GM18517 (cell line): Measurements from ENCODE around the gene DAD1.
"Not testable (repeated sequence)": the region's sequence is repeated elsewhere in the genome, so short reads cannot be mapped to it uniquely, and the experiment has no call there.

Experiments
- ATAC-seq: cut with Tn5 transposase; IDR thresholded peaks from one replicate; pipeline ENCODE4 v1.9.1; 2021; ENCODE audit warnings: mild to moderate bottlenecking, moderate library complexity; ENCODE audit not compliant: unreplicated experiment

DAD1 gene

DNA sequence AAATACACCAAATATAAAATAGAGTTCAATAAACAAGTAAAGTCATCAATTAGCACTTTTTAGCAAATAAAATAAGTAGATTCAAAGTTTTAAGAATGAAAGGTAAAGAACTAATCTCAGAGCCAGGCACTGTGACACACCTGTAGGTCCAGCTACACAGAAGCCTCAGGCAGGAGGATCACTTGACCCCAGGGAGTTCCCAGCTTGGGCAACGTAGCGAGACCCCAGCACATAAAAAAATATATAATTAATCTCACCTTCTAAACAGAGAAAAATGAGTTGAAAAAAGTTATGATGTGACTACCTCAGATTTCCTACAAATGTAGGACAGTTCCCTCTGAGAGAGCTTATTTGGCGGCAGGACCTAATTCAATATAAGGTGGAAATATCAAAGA, 19.3 kb downstream of the DAD1 start:
- ATAC-seq = no peak

DNA sequence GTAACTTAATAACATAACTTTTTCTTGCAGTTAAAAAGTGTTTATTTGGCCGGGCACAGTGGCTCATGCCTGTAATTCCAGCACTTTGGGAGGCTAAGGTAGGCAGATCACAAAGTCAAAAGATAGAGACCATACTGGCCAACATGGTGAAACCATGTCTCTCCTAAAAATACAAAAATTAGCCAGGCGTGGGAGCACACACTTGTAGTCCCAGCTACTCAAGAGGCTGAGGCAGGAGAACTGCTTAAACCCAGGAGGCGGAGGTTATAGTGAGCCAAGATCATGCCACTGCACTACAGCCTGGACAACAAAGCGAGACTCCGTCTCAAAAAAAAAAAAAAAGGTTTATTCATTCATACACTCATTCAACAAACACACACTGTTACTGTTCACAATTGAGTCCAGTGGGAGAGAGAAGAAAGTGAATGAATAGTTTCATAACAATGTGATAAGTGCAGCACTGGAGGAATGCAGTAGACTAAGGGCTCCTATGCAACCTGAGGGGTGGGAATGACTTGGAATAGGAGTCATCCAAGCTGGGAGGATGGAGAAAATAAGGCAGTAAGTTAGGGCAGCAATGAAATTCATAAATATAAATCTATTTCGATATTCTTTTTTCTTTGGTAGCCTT, 19.8 kb downstream of the DAD1 start:
- ATAC-seq = no peak

DNA sequence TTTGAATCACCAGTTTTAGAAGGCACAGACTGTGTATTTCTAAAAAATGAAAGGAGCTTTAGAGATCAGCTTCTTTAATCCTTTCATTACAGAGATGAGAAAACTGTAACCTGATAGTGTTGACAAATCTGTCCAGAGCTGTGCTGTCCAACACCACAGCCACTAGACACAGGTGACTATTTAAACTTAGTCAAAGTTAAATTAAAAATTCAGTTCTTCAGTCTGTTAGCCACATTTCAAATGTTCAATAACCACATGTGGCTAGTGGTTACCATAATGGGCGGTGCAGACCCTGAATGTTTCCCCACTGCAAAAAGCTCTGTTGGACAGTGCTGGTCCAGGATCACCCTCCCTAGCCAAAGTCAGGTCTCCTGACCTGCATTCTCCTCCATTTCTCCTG, 21.6 kb downstream of the DAD1 start:
- ATAC-seq = no peak

DNA sequence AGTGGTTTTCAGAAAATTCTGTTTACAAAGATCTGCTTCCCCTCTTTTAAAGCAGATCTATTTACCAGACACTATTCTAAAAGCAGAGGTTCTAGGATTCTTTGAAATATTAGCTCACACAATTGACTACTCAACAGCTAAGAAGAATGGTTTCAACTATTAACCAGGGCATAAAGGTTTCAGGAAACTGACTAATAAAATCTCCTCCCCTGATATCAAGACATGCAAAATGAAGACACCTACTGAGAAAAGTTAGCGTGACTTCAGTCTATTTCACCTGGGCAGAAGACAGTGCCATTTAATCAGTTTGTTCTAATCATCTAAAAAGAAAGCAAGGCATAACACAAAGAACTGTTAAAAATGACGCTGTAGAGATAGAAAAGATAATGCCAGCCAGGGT, 22.2 kb downstream of the DAD1 start:
- ATAC-seq = no peak

DNA sequence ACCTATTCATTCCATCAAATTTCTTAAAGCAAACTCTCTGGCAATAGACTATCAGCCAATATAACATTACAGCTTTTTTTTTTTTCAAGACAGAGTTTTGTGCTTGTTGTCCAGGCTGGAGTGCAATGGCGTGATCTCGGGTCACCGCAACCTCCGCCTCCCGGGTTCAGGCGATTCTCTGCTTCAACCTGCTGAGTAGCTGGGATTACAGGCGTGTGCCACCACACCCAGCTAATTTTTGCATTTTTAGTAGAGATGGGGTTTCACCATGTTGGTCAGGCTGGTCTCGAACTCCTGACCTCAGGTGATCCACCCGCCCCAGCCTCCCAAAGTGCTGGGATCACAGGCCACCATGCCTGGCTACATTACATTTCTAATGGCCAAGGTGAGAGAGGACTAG, 22.8 kb downstream of the DAD1 start:
- not testable (repeated sequence) for ATAC-seq

DNA sequence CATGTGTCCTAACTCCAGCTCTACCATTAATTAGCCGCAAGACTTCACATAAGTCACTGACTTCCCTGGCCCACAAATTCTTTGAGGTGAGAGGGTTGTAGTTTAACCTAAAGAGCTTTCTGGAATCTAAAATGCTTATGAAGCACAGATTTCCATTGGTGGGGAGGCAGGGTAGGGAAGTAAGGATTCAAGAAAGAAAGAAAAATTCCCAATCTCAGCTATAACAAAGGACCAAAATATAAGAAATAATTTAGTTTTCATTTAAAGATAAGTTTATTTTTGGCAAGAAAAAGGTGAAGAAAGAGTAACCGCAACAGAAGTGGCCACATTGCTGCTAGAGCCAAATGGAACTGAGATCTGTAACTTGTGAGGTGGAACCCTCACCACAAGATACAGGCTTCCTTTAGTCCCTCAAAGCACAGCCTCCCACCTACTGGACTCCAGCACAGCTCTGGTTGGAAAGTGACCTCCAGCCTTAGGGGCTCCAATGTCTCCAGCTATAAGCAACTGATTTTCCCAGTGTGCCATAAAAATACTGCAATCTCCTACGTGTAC, 23.6 kb downstream of the DAD1 start:
- ATAC-seq = peak; percentile 28

DNA sequence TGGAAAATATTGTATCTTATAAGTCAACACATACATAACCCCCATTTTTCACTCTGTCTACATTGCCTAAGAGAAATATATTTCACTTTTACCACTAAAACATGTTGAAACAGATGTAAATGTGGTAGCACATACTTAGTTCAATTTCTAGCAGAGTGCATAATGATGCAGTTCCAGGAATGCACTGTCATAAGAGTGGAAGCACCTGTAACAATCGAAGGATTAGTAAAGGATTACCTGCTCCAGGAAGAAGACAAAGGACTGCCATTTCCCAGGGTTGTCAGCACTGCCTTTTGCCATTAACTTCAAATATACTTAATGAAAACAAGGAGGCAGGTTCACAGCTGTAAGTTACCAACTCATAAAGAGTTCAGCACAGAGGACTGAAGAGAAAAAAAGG, 24.6 kb downstream of the DAD1 start:
- no peak for ATAC-seq

DNA sequence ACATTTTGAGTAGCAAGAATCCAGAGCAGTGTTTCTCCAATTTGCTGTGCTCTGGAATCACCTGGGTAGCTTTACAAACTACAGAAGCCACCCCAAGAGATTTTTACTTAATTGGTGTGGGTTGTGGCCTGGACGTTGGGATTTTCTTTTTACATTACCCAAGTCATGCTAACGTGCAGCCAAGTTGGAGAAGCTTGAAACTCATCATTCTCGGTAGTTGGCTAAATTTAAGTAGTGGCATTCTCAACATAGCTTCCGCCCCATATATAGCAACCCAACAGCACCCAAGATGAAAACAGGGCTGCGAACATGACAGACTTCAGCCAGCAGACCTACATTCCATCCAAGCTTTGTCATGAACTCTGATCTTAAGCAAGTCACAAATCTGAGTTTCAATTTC, 25.0 kb downstream of the DAD1 start:
- peak; percentile 30 for ATAC-seq

DNA sequence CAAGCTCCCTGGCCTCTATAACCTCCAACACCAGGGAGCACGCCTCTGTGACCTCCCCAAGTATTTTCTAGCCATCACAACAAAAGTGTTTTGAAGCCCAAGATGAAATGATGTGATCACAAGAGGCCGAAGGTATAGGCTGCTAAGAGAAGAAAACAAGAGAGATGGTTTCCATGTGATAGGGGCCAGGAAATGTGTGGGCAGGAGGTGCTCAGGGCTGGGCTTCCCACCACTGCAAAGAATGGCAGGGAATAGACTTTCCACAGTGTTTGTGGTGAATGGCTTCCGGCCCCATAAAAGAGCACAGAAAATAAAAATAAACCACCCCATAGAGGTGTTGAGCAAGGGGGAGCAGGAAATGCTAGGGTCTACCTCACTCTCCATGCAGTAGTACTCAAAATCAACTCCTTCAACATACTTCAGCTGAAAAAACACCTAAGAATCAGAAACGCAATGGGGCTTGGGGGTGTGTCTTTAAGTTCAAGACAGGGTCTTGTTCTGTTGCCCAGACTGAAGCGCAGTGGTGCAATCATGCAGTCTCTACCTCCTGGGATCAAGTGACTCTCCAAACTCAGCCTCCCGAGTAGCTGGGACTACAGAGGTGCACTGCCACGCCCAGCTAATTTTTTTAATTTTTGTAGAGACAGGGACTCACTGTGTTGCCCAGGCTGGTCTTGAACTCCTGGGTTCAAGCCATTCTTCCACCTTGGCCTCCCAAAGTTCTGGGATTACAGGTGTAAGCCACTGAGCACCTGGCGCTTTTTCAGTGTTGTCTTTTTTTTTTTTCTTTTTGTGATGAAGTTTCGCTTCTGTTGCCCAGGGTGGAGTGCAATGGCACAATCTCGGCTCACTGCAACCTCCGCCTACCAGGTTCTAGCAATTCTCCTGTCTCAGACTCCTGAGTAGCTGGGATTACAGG, 27.1 kb downstream of the DAD1 start:
- peak; percentile 27 for ATAC-seq

DNA sequence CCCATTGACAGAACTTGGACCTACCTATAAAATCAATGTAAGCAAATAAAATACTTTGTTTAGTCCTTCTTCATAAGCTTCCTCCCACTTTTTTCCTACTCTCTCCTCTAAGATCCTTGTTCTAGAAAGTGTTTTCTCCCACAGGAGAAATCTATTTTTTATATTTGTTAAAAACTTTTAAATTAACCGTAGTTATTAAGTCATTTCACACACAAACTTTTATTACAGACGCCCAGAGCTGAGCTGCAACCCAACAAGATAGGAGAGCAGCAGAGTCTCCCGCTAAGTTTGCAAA, 27.7 kb downstream of the DAD1 start:
- ATAC-seq = no peak

DNA sequence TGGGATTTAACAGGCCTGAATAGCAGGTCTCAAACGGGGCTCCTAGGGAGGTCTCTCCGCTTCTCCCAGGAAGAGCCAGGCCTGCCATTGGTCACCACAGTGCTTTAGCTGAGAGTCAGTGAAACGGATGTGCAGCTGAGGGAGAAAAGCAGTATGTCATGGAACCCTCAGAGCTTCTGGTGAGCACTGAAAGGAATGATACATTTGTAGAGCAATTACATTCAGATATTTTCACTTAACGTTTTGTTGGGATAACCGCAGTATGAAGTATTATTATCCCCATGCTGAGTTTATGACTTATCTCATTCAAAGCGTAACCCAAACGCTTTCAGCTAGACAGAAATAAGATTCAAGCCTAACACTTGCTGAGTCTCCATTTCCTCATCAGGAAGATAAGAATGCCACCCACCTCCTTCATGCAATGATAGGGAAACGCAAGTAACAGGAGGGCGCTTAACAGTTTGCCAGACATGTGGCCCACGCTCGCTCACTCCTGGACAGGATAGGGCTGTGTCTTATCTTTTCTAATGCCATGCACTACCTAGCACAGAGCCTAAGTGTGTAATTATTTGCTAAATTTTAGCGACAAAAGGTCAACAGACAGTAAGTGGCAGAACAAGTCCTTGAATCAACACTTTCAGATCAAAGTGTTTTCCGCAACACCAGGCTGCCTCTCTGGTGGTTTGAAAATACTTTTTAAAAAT, 28.2 kb downstream of the DAD1 start:
- no peak for ATAC-seq

DNA sequence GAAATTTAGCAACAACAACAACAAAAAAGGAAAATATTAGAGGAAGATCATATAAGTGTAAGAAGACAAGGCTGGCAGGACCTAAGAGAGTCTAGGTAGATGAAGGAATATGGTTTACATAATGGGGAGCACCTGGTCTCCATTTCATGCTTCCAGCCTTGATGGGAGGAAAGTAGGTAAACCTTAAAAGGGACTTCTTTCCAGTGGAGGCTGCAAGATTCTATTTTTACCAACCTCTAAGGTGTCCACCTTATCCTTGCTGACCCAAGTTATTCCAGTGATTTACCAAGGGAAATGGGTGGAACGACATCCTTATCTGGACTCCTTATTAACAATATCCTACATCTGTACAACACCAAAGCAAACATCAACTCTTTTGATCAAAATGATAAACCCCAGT, 30.0 kb downstream of the DAD1 start:
- no peak for ATAC-seq

DNA sequence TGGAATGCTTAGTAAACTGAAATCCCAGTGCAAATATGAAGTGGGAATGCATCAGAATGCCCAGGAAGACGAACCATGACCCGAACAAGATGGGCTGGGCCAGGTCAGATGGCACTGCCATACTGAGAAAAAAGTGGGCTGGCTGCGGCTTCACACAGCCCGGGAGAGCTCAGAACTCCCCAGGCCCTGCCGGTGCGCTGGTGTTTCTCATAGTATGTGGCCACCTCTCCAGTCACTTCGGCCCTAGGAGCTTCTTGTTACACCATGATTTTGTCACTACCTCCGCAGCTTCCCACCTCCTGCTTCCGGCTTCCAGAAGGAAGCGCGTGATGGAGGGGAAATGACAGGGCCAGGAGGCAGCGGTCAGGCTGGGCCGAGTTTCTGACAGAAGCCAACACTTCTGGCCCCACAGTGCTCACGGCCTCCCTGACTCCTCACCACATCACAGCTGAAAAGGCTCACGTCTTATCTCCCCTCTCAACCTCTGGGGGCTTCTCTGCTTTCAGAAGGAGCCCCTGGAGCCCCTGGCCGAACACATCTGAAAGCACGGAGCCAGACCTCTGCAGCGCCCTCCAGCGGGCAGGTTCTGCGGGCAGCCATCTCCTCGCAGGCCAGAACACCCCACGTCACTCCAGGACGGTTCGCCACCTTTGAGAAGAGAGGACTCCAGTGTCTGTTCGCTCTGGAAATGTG, 30.7 kb downstream of the DAD1 start:
- ATAC-seq = no peak

DNA sequence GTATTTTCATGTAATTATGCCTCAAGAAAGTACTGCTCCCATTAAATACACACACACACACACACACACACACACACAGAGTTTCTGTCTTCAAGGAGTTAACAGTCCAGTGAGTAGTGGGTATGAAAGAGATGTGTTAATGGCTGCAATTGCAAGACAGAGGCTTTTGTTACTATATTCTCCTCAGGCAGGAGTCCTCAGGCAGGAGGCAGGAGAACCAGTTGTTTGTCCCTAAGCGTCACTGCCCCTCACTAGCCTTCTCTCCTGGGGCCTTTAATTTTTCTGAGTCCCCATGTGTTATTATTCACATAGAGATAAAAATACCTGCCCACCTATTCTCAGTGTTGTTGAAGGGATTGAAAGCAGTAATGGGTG, 31.2 kb downstream of the DAD1 start:
- ATAC-seq = no peak

DNA sequence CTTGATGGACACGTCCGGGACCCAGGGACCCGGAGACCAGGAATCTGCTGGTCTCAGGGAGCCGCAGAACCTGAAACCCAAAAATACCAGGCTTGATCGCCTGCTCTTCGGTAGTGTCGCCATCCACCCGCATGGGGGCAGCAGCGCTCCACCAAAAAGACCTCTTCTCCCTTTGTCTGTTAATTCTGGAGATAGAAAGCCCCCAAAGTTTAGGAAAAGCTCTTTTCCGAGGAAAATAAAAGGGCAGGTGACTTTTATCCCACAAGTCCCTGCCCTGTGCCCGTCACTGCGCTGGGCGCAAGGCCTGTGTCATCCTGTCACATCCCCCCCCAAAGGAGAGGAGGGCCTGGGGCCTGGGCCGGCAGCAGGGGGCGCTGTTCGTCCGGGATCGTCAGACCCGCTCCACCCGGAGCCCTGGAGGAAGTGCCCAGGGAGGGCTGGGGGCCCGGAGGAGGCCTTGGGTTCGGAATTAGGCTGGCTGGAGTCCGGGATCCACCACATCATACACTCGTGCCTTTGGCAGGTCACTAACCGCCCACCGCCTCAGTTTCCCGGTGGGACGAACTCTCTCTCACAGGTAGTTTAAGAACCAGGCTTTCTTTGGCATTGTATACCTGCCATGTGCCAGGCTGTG, 31.9 kb downstream of the DAD1 start:
- peak; percentile 31 for ATAC-seq

DNA sequence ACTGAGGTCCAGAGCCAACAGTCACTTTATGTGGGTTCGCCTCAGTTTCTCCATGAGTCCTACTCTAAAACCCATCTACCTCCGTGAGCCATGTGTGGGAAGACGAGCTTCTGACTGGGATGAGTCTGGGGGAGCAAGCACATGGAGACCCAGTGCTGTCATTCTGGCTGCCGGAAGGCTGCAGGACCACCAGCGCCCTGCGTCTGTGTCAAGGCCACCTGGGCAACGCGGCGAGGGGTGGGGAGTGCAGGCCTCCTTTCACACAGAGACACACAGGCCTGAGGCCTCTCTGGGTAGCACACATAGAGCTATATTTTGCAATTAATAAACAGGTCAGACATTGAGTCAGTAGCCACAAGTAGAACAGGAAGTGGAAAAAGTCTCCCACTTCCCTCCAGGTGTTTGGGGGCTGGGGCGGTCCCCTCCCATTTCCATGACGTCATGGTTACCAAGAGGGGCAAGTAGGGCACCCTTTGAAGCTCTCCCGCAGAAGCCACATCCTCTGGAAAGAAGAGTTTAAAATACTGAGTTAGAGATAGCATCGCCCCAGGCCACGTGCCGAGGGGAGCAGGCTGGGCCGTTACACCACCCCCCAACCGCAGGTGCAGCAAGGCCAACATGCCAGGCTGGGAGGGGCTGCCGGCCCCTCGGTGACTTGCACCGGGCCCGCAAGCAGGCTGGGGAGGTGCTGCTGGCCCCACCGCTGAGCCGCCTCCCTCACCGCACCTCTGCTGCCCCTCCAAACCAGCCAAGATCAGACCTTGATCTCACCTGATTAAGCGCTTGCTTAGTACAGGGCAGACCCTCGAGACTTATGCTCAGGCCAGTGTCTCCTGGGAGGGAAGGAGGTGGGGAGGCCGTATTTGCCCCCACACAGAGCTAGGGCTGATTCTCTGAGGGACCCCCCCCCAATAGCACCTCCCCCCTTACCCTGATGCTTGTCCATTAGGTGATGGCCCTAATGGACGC, 32.7 kb downstream of the DAD1 start:
- peak; percentile 74 for ATAC-seq

DNA sequence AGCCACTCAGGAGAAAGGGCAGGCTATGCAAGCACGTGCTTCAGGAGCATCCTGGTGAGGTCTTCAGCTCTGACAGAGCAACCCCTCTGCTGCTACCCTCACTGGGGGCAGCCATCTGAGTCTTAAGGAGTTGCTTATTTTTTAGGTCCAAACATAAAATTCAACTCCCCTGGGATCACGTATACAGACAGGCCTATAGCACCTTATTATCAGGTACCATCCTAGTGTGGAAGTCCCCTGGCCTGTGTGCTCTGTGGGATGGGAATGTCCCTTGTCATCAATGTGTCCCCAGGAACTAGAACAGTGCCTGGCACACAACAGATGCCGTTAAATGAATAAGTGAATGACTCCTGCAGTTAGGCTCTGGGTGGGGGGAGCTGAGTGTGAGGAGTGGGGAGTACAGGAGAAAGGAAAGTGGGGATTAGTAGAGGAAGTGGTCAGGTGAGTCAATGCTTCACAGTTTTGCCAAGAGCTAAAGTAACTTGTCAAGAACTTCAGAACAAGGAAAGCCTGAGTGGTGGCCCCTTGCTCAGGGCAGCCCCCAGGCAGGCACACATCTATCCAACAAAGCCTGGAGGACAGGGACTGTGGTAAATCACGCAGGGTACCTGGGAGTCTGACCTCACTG, 33.5 kb downstream of the DAD1 start:
- ATAC-seq = peak; percentile 6

DNA sequence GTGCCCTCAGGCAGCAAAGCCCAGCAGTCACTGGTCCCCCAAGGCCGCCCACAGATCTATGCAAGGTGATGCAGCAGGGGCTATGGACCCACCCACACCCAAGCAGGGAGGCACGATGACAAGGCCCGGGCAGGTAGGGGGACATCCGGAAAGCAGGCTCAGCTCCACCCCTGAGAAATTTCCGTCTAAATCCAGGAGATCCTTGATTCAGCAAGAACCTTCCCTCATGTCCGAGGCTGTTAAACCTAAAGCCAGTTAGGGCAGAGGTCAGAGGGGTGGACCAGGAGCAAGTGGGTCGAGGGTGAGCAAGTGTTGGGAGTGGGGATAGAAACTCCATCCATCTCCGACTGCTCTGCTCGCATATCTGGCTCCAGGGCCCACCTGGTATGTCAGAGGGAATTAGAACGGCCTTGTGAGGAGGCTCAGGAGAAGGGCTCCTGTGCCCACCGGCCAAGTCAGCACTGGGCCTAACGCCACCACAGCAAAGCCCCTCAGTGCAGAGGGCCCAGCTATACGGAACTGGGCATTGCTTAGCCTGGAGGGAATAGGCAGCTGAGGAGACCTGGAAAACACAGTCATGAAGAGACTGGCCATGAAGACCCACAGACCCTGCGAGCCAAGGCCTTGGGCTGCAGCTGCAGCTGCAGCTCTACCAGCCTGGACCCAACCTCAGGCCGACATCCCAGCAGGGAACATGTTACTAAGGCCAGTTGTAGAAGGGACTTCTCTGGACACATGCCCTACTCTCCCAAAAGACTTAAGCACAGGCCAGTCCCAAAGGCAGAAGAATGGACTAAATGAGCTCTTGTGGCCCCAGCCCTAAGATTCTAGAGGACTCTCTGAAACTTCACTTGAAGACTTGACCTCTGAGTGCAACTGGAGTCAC, 34.3 kb downstream of the DAD1 start:
- no peak for ATAC-seq
